Activated effector memory CD4-positive, alpha-beta T cell treated with anti-CD3 and anti-CD28 coated beads, Interleukin-2, amount 50 U/mL, for 16 hours (primary cell): ENCODE results near the gene HRG.
"Not testable (repeated sequence)": the region's sequence is repeated elsewhere in the genome, so short reads cannot be mapped to it uniquely, and the experiment has no call there.

Experiments used
- DNase-seq: peaks from one replicate; pipeline ENCODE4 v3.0.0-alpha.2; 2020

The HRG gene

GRCh38 chr3:186682812-186683211 lies 17.0 kb downstream of the HRG start:
- no peak for DNase-seq

GRCh38 chr3:186683979-186684378 lies 18.2 kb downstream of the HRG start:
- no peak for DNase-seq

DNA sequence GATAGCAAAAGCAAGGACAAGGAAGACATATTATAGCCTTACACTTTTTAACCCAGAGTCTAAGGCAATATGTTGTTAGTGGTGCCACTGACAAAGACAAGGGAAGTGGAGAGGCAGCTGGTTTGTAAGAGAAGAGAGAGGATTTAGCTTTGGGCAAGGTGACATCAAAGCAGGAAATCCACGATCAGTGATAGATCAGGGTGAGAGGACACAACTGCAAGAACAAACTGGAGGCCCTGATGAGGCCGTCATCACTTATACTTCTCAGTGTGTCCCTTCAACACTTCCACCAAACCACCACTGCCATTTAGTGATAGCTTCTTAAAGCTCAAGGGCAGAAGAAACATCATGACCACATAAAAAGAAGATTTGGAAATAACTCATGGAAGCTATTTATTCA lies 20.7 kb downstream of the HRG start:
- DNase-seq = not testable (repeated sequence)

GRCh38 chr3:186687120-186687651 lies 21.4 kb downstream of the HRG start:
- DNase-seq = no peak

- DNase-seq = not testable (repeated sequence)
These were observed 24.5 kb downstream of the HRG start for GRCh38 chr3:186690304-186690703.

DNA sequence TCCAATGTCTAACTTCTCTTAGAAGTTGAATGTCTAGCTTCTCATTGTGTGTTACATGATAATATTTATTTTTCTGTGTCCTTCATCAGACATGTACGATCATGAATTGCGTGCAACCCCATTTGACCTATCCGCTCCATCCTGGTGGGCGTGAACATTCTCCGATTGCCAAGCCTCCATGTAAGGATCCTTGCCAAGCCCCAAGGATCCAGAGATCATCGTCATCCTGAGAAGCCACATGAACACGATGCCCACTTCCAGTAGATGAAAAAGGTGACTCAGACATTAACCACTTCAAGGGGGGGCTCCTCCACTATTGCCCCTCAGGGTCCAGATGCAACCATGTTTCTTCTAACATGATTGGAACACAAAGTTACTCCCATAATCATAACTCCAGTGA lies 25.9 kb downstream of the HRG start:
- no peak for DNase-seq

DNA sequence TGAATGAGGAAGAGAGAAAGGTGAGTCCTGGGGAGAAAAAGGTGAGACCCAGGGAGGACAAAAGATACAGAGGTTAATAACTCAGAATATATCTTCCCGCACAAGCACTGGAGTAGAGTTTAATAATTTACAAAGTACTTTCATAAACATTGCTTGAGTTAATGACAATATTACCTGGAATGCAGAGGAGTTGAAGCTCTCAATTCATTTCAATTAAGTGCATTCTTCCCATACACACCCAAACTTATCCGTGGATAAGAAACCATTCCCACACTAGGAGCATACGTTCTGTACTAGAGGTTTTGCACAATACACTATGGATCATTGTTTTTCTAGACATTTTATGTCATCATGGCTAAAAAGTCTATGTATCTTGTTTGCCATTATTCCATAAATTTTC lies 28.0 kb downstream of the HRG start:
- DNase-seq = no peak

DNA sequence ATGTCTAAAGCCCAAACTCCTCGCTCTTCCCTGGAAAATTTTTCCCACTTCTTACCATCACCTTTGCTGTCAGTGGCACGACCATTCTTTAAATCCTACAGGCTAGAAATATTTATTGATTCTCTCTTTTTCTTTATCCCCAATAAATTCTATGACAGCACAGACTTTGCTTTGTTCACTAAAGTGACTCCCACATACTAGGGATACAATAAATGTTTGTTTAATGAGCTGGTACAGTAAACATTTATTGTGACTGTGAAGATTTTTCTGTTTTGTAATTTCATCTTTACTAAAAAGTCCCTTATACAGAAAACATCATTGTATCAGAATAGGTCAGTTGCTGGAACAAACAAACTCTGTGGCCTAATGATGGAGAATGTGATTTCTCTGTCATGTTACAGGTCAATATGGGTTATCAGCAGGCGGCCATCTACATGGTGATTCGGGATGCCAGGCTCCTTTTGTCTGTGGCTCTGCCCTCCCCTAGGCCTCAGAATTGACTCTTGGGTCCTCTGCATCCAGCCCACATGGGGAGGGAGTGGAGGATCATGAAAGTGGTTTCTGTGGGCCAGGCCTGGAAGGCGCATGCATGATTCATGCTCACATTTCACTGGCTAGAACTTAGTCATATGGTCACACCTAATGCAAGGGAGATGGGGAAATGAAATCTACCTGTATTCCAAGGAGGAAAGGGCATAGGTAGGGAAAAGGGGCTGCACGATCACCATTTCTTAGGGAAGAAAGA lies 28.6 kb downstream of the HRG start:
- no peak for DNase-seq

DNA sequence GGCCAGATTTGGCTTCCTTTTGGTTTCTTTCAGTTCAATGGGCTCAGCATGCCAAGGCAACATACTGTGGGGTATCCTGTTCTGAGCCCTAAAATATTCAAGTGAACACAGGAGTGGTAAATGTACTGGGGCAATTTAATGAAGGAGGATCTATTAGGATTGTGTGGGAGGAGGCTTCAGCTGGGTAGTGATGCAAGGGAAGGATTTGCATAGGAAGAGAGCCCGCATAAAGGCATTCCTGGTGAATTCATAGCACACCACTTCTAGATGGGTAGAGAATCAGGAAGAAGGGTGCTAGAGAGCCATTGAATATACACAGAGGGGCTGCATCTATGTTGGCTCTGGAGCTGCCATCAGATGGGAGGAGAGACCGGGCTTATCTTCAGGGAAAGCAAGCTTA lies 30.7 kb downstream of the HRG start:
- DNase-seq = no peak

DNA sequence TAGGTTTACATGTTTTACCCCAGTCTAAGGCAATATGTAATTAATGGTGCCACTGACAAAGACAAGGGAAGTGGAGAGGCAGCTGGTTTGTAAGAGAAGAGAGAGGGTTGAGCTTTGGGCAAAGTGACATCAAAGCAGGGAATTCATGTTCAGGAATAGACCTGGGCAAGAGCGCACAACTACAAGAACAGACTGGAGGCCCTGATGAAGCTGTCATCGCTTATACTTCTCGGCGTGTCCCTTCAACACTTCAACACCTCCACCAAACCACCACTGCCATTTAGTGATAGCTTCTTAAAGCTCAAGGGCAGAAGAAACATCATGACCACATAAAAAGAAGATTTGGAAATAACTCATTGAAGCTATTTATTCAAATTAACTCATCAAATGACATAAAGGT lies 31.7 kb downstream of the HRG start:
- no peak for DNase-seq

DNA sequence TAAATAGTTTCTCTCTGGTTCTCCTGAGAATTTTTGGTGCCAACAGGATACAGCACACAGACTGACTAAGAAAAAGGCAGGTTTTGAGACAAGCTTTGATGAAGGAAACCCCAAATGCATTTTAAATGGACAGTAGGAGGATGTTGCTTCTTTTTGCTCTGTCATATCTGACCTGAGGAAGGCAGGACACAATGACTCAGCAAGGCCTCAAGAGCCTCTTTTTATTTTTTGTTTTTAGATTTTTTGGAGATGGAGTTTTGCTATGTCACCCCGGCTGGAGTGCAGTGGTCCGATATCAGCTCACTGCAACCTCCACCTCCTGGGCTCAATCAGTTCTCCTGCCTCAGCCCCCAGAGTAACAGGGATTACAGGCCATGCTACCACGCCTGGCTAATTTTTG lies 34.5 kb downstream of the HRG start:
- DNase-seq = no peak

DNA sequence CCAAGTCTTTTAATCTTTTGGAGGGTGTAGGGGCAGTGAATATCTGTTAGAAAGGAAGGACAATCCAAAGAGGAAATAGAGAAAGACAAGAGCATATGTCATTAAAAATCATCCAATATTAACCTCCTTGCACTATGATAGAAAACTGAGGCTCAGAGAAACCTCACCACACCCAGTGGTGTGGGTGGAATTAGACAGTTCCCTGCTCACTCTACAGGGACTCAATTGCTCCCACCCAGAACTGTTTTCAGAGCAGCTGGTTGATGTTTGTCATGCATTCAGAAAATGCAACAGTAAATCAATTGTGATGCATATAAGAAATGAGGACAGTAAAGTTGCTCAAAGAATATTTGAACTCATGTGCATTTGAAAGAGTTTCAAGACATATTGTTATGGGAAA lies 36.6 kb downstream of the HRG start:
- DNase-seq = not testable (repeated sequence)

- peak; percentile 63 for DNase-seq
These were observed 40.3 kb downstream of the HRG start for GRCh38 chr3:186705882-186706780.

- no peak for DNase-seq
These were observed 43.3 kb downstream of the HRG start for GRCh38 chr3:186708983-186709679.

DNA sequence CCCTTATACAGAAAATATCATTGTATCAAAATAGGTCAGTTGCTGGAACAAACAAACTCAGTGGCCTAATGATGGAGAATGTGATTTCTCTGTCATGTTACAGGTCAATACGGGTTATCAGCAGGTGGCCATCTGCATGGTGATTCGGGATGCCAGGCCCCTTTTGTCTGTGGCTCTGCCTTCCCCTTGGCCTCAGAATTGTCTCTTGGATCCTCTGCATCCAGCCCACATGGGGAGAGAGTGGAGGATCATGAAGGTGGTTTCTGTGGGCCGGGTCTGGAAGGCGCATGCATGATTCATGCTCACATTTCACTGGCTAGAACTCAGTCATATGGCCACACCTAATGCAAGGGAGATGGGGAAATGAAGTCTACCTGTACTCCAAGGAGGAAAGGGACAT lies 44.9 kb downstream of the HRG start:
- not testable (repeated sequence) for DNase-seq

- DNase-seq = no peak
These were observed 47.7 kb downstream of the HRG start for GRCh38 chr3:186713499-186713898.

DNA sequence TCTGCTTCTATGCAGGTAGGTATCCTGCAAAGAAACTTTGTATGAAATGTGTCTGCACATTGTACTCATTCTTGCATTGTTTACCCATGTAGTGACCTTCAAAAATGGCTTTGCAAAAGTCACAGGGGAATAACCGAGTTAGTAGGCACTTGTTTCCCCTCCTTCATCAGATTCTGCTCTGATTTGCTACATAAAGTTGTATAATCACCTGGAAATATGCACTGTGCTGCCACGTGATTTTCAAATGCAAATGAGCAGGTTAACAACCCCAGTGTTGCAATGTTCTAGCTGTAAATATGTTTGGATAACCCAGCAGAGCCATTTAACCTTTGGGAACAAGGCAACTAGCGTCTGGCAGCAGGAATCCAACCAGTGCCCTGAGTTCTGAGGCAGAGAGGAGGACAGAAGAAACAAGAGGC lies 51.2 kb downstream of the HRG start, which contains the start of gene KNG1:
TSS of gene KNG1 (plus strand) at position 321 of the 419 bp plus-strand sequence. CDS start 184 bp downstream, outside the sequence.
- no peak for DNase-seq

- no peak for DNase-seq
These were observed 54.3 kb downstream of the HRG start for GRCh38 chr3:186719945-186720739.

- no peak for DNase-seq
These were observed 56.6 kb downstream of the HRG start for GRCh38 chr3:186722457-186722856.

DNA sequence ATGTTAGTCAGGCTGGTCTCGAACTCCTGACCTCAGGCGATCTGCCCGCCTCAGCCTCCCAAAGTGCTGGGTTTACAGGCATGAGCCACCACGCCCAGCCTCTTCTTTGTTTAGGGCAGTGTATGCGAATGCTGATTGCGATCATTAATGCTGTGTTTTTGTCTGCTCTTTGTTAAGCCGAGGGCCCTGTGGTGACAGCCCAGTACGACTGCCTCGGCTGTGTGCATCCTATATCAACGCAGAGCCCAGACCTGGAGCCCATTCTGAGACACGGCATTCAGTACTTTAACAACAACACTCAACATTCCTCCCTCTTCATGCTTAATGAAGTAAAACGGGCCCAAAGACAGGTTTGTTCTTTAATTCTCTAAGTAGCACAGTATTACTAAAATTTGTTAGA lies 59.1 kb downstream of the HRG start:
- DNase-seq = no peak
